ENCODE results near the gene AUTS2. TPM values are rescaled to one million over a fixed set of nuclear protein-coding genes. Genes with fewer than 3 reads are reported as not detected.

AUTS2 gene
- total and polyA plus RNA-seq, 10 of the 15 experiments (the other 5 are each of a cell fraction or from before 2014, with no cell fraction given) = 6.4 to 55.6 (median 21.6) TPM

GRCh38 chr7:70435634-70436033 is 837.4 kb downstream of the AUTS2 start:
- intact Hi-C loops (cut with micrococcal nuclease; ENCODE audit: unreplicated experiment) (no loop called here), in situ Hi-C loops (cut with MboI) (no loop called here)
- BruUV-seq (replicated peaks) = no TSS peak
- 27% methylated on average over 1 of the region's 1 CpG for WGBS (ENCODE audit: insufficient coverage, insufficient replicate concordance, low lambda C conversion rate, missing lambda C conversion rate)
- Histone ChIP-seq H3K9ac (ENCODE audit: control insufficient read depth, insufficient read depth, low read length) (no peak overlapping the region), H2AFZ (ENCODE audit: control insufficient read depth, low read depth, low read length) (no peak overlapping the region), H3K4me2 (ENCODE audit: control insufficient read depth, insufficient read depth) (no peak overlapping the region), H3K9me3 (replicated peaks; ENCODE audit: control insufficient read depth, insufficient read depth, low read length) (no peaks in the 10 kb centered on the region), H3K27ac (ENCODE audit: control insufficient read depth, insufficient read depth) (no peak overlapping the region), H4K20me1 (ENCODE audit: control insufficient read depth, insufficient read depth) (no peaks in the 10 kb centered on the region), H3K27me3 (replicated peaks in 1 of 2; ENCODE audit: control insufficient read depth in 2 of 2, insufficient read depth in 2 of 2, low read length in 1 of 2) (no peaks in the 10 kb centered on the region), H3K4me3 (no peak overlapping the region), H3K4me1 (ENCODE audit: control insufficient read depth, insufficient read depth, low read length) (no peaks in the 10 kb centered on the region), H3K36me3 (ENCODE audit: control insufficient read depth in 2 of 2, insufficient read depth in 2 of 2, low read length in 1 of 2) (no peaks in the 10 kb centered on the region; a peak in 1 of 4 replicates), H3K79me2 (ENCODE audit: control insufficient read depth, insufficient read depth, low read length) (no peaks in the 10 kb centered on the region)
- RAD21 ChIA-PET (ENCODE audit: unreplicated experiment) = no interaction called here
- DNase-seq (ENCODE audit: low read depth, low spot score) (no peak), ATAC-seq (no peak), FAIRE-seq (no peak)
- SMC1A ChIA-PET (ENCODE audit: uncharacterized antibody, unreplicated experiment) = interaction anchor here (0.9 kb wide), 1 partner anchor 13 kb away, joined by 3 read pairs; no protein-coding TSS in a partner anchor
- POLR2A ChIA-PET = no interaction called here
- CTCF ChIA-PET = no interaction called here
- TF ChIP-seq ATF3 (IDR thresholded peaks at IDR 0.05; ENCODE audit: borderline replicate concordance, extremely low read depth, low read depth, low read length) = no peak
- no peak for TF ChIP-seq RBBP5 (conservative IDR thresholded peaks at IDR 0.05)
- TF ChIP-seq SUPT20H (IDR thresholded peaks at IDR 0.05; ENCODE audit: borderline replicate concordance, control insufficient read depth, low read depth, low read length) = no peak
- TF ChIP-seq YY1 (IDR thresholded peaks at IDR 0.05; ENCODE audit: low read depth, low read length) = no peak
- TF ChIP-seq ATF7 (IDR thresholded peaks at IDR 0.05; ENCODE audit: low read depth) = no peak
- TF ChIP-seq ZNF384 (IDR thresholded peaks at IDR 0.05; ENCODE audit: borderline replicate concordance, low read depth, low read length) = no peak
- no peak for TF ChIP-seq CHD4 (IDR thresholded peaks at IDR 0.05)
- TF ChIP-seq SIX5 (IDR thresholded peaks at IDR 0.05; ENCODE audit: low read depth, low read length, severe bottlenecking) = no peak
- TF ChIP-seq FOXK2 (IDR thresholded peaks at IDR 0.05) = no peak
- TF ChIP-seq GABPA (IDR thresholded peaks at IDR 0.05; ENCODE audit: low read depth) = no peak
- TF ChIP-seq NFIC (IDR thresholded peaks at IDR 0.05; ENCODE audit: low read depth, low read length) = no peak
- no peak for TF ChIP-seq JUNB (IDR thresholded peaks at IDR 0.05)
- no peak for TF ChIP-seq FOXM1 (IDR thresholded peaks at IDR 0.05; ENCODE audit: low read depth, low read length)
- no peak for TF ChIP-seq E4F1 (IDR thresholded peaks at IDR 0.05; ENCODE audit: borderline replicate concordance, partially characterized antibody)
- no peak for TF ChIP-seq CHD2 (IDR thresholded peaks at IDR 0.05; ENCODE audit: borderline replicate concordance, low read depth, low read length)

All from GM12878 (cell line).